Measurements from ENCODE around the gene CHAD. TPM values are rescaled to one million over a fixed set of nuclear protein-coding genes. Genes with fewer than 3 reads are reported as not detected.

The CHAD gene, protein sequence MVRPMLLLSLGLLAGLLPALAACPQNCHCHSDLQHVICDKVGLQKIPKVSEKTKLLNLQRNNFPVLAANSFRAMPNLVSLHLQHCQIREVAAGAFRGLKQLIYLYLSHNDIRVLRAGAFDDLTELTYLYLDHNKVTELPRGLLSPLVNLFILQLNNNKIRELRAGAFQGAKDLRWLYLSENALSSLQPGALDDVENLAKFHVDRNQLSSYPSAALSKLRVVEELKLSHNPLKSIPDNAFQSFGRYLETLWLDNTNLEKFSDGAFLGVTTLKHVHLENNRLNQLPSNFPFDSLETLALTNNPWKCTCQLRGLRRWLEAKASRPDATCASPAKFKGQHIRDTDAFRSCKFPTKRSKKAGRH
- 5.9 TPM for polyA plus RNA-seq
- long read RNA-seq, donor 1, result 0 reads
- long read RNA-seq, donor 2, partial matches to known transcripts, result 0 of 2 reads
- long read RNA-seq, donor 2, other reads (novel, unspliced or antisense), result 0 of 2 reads
- long read RNA-seq, donor 3, result 0 reads
- long read RNA-seq, donor 4, result 0 reads
- long read RNA-seq, donor 5, partial matches to known transcripts, result 0 of 2 reads
- long read RNA-seq, donor 5, other reads (novel, unspliced or antisense), result 0 of 2 reads
- long read RNA-seq, donor 6, result 0 reads
- long read RNA-seq, donor 7, result 0 reads
- long read RNA-seq, donor 8, partial matches to known transcripts, result 0 of 3 reads
- long read RNA-seq, donor 8, other reads (novel, unspliced or antisense), result 0 of 3 reads
- long read RNA-seq, donor 9, partial matches to known transcripts, result 19 of 19 reads
- long read RNA-seq, donor 9, other reads (novel, unspliced or antisense), result 0 of 19 reads
- long read RNA-seq, donor 10, partial matches to known transcripts, result 0 of 1 reads
- long read RNA-seq, donor 10, other reads (novel, unspliced or antisense), result 0 of 1 reads
- long read RNA-seq, donor 11, partial matches to known transcripts, result 0 of 1 reads
- long read RNA-seq, donor 11, other reads (novel, unspliced or antisense), result 0 of 1 reads

DNA sequence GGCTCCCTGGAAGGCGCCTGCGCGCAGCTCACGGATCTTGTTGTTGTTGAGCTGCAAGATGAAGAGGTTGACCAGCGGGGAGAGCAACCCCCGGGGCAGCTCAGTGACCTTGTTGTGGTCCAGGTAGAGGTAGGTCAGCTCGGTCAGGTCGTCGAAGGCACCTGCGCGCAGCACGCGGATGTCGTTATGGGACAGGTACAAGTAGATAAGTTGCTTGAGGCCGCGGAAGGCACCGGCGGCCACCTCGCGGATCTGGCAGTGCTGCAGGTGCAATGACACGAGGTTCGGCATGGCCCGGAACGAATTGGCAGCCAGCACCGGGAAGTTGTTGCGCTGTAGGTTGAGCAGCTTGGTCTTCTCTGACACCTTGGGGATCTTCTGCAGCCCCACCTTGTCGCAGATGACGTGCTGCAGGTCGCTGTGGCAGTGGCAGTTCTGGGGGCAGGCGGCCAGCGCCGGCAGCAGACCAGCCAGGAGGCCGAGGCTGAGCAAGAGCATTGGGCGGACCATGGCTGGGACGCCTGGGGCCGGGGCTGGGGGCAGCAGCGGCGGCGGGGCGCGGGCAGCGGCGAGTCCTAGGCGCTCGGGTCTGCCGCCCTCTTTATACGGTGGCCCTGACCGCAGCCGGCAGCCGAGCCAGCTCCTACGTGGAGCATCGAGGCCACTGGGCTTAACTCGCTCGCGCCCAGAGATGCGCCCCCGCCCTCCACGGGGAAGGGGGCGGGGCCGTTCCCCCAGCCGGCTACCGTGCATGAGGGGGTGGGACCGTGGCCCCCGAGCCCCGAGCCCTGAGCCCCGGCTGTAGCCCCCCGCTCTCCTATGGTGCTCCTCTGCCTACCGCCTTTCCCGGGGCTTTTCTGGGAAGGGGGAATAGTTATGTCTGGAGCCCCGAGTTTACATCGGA is at the start of gene CHAD:
Gene CHAD (minus strand): TSS at position 577 of the 904 bp plus-strand sequence. CDS start 67 bp downstream, at position 510.
- WGBS (ENCODE audit: insufficient coverage, low lambda C conversion rate), result no CpG with 5 or more reads among the region's 71 CpGs
- Histone ChIP-seq H3K36me3 (ENCODE audit: control insufficient read depth, insufficient read depth, low read length) (peaks cover 29% of the 10 kb centered on the region), H3K27ac (ENCODE audit: low read length) (no peak within 1 kb of the TSS), H3K4me1 (ENCODE audit: control insufficient read depth, insufficient read depth, low read length) (peaks cover 25% of the 10 kb centered on the region), H3K27me3 (ENCODE audit: control insufficient read depth, insufficient read depth, low read length) (peaks cover 20% of the 10 kb centered on the region), H3K9me3 (ENCODE audit: control insufficient read depth, low read depth, low read length) (peaks cover 6% of the 10 kb centered on the region), H3K4me3 (ENCODE audit: low read length) (peak within 1 kb of the TSS; percentile 32)
- DNase-seq, result peak in 1 of 2 donors; percentile 41

- no CpG with 5 or more reads among the region's 8 CpGs for WGBS (ENCODE audit: insufficient coverage, low lambda C conversion rate)
- no peaks in the 10 kb centered on the region for H3K36me3 ChIP-seq (ENCODE audit: control insufficient read depth, insufficient read depth, low read length)
- H3K27me3 ChIP-seq (ENCODE audit: control insufficient read depth, insufficient read depth, low read length), result no peaks in the 10 kb centered on the region
- H3K4me3 ChIP-seq (ENCODE audit: low read length), result no peak overlapping the region
- no peak for DNase-seq
- no peaks in the 10 kb centered on the region for H3K4me1 ChIP-seq (ENCODE audit: control insufficient read depth, insufficient read depth, low read length)
- peak overlapping the region; percentile 4 for H3K27ac ChIP-seq (ENCODE audit: low read length)
- no peaks in the 10 kb centered on the region for H3K9me3 ChIP-seq (ENCODE audit: control insufficient read depth, low read depth, low read length)
Measured at GRCh38 chr17:50517504-50518383, 49.1 kb upstream of the CHAD start.

DNA sequence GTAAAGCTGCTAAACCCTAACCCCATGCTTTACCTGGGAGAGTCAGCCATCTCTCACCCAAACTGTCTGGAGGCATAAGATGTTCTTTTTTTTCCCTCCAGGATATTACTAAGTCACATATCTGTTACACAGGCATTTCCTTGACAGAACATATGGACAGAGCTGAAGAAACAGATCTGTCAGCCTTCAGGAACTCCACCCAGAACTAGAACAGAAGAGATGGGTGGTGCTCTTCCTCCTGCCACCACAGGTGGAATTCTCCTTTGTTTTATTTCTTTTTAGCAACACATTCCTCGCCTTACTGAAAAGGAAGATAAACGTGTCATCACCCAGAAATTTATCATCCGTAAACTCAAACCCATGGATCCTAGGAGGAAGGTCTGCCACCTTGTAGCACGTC is 48.3 kb upstream of the CHAD start:
- DNase-seq, result no peak
- no peaks in the 10 kb centered on the region for H3K36me3 ChIP-seq (ENCODE audit: control insufficient read depth, insufficient read depth, low read length)
- no CpG with 5 or more reads among the region's 4 CpGs for WGBS (ENCODE audit: insufficient coverage, low lambda C conversion rate)
- no peak overlapping the region for H3K27ac ChIP-seq (ENCODE audit: low read length)
- H3K27me3 ChIP-seq (ENCODE audit: control insufficient read depth, insufficient read depth, low read length), result no peaks in the 10 kb centered on the region
- H3K9me3 ChIP-seq (ENCODE audit: control insufficient read depth, low read depth, low read length), result no peaks in the 10 kb centered on the region
- no peak overlapping the region for H3K4me3 ChIP-seq (ENCODE audit: low read length)
- H3K4me1 ChIP-seq (ENCODE audit: control insufficient read depth, insufficient read depth, low read length), result no peaks in the 10 kb centered on the region

GRCh38 chr17:50514936-50515702 is 46.4 kb upstream of the CHAD start:
- no peaks in the 10 kb centered on the region for H3K36me3 ChIP-seq (ENCODE audit: control insufficient read depth, insufficient read depth, low read length)
- no peak overlapping the region for H3K4me3 ChIP-seq (ENCODE audit: low read length)

DNA sequence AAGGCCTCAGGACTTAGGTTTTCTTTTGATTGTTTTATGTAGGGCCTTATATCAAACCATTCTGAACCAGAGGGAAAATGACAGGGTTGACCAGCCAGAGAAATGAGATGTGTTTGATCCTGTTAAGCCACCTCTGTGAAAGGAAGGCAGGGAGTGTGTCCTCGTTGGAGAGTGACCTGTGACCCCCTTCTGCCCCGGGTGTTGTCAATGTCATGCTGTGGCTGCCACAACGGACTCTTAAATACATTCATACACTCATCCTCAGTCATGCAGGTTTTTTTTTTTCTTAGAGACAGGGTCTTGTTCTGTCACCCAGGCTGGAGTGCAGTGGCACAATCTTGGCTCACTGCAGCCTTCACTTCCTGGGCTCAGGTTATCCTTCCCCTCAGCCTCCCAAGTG is 45.7 kb upstream of the CHAD start:
- Histone ChIP-seq H3K4me3 (ENCODE audit: low read length) (no peak overlapping the region), H3K4me1 (ENCODE audit: control insufficient read depth, insufficient read depth, low read length) (peaks cover 5% of the 10 kb centered on the region), H3K36me3 (ENCODE audit: control insufficient read depth, insufficient read depth, low read length) (no peaks in the 10 kb centered on the region), H3K9me3 (ENCODE audit: control insufficient read depth, low read depth, low read length) (no peaks in the 10 kb centered on the region), H3K27me3 (ENCODE audit: control insufficient read depth, insufficient read depth, low read length) (no peaks in the 10 kb centered on the region), H3K27ac (ENCODE audit: low read length) (no peak overlapping the region)
- WGBS (ENCODE audit: insufficient coverage, low lambda C conversion rate), result no CpG with 5 or more reads among the region's 3 CpGs
- no peak for DNase-seq

More at GRCh38 chr17:50514936-50515702, 46.4 kb upstream of the CHAD start:
- no peak for DNase-seq
- peaks cover 5% of the 10 kb centered on the region for H3K4me1 ChIP-seq (ENCODE audit: control insufficient read depth, insufficient read depth, low read length)
- H3K27ac ChIP-seq (ENCODE audit: low read length), result no peak overlapping the region
- WGBS (ENCODE audit: insufficient coverage, low lambda C conversion rate), result no CpG with 5 or more reads among the region's 6 CpGs
- no peaks in the 10 kb centered on the region for H3K9me3 ChIP-seq (ENCODE audit: control insufficient read depth, low read depth, low read length)
- no peaks in the 10 kb centered on the region for H3K27me3 ChIP-seq (ENCODE audit: control insufficient read depth, insufficient read depth, low read length)

DNA sequence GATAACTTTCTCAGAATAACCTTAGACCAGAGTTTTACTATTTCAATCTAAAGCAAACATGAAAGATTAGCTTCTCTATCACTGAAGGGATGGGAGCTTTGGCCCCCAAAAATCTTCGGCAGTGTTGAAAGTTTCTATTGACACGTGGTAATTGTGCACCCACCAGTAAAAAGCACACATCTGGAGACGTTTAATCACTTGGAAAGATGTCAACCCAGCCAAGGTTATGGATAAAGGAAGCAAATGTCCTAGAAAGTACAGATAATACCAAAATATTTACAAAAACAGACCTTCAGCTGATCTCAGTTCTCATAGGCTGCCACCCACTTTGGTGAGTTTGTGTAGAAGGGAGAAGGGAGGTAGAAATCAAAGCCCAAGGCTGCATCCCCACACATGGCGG is 44.8 kb upstream of the CHAD start:
- H3K4me1 ChIP-seq (ENCODE audit: control insufficient read depth, insufficient read depth, low read length), result peaks cover 8% of the 10 kb centered on the region
- no peaks in the 10 kb centered on the region for H3K27me3 ChIP-seq (ENCODE audit: control insufficient read depth, insufficient read depth, low read length)
- no peak overlapping the region for H3K4me3 ChIP-seq (ENCODE audit: low read length)
- no peak overlapping the region for H3K27ac ChIP-seq (ENCODE audit: low read length)
- DNase-seq, result no peak
- no peaks in the 10 kb centered on the region for H3K9me3 ChIP-seq (ENCODE audit: control insufficient read depth, low read depth, low read length)
- WGBS (ENCODE audit: insufficient coverage, low lambda C conversion rate), result 17% methylated on average over 2 of the region's 4 CpGs
- no peaks in the 10 kb centered on the region for H3K36me3 ChIP-seq (ENCODE audit: control insufficient read depth, insufficient read depth, low read length)

GRCh38 chr17:50511058-50511457 is 42.4 kb upstream of the CHAD start:
- Histone ChIP-seq H3K4me3 (ENCODE audit: low read length) (no peak overlapping the region), H3K27me3 (ENCODE audit: control insufficient read depth, insufficient read depth, low read length) (no peaks in the 10 kb centered on the region), H3K27ac (ENCODE audit: low read length) (no peak overlapping the region), H3K9me3 (ENCODE audit: control insufficient read depth, low read depth, low read length) (no peaks in the 10 kb centered on the region), H3K36me3 (ENCODE audit: control insufficient read depth, insufficient read depth, low read length) (no peaks in the 10 kb centered on the region), H3K4me1 (ENCODE audit: control insufficient read depth, insufficient read depth, low read length) (peaks cover 18% of the 10 kb centered on the region)
- WGBS (ENCODE audit: insufficient coverage, low lambda C conversion rate), result no CpG with 5 or more reads among the region's 3 CpGs
- peak in 1 of 2 donors; percentile 67 for DNase-seq

DNA sequence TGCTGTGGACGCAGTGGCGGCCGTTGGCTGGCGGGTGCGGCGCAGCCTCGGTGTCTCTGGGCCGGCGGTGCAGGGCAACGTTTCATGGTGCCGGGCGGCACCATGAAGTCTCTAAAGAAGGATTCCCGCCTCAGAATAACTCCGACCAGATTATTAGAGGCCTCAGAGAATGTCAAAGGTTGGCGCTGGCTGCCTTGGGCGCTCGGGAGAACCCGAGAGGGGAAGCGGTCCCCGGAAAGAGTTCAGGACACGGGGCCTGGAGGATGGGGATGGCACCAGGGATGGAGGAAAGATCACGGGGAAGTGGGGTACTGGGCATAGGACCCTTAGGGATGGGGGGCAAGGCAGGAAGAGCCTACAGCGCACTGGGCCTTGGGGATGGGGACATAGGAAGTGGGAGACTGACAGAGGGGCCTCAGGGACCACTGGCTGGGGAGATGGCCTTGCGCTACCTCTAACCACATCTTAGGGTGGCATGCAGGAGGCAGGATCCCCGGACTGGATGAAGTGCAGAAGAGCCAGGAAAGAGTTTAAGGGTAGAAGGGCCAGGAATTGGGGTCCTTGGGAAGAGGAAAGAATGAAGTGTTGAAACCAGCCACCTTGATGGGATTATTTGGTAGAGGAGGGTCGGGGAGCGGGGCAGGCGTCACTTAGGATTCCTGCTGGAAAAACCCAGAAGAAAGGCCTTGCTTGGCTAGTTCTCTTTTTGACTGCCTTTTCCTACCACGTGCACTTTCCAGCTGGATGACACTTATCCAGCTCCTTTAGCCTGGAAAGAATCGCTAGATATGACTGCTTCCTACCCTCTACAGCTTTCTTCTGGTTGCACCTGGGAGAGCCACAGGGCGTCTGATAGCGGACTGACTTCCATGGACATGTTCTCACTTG is 40.1 kb upstream of the CHAD start:
- Histone ChIP-seq H3K27me3 (ENCODE audit: control insufficient read depth, insufficient read depth, low read length) (no peaks in the 10 kb centered on the region), H3K4me1 (ENCODE audit: control insufficient read depth, insufficient read depth, low read length) (peaks cover 31% of the 10 kb centered on the region), H3K4me3 (ENCODE audit: low read length) (peak overlapping the region; percentile 41), H3K27ac (ENCODE audit: low read length) (peak overlapping the region; percentile 56), H3K36me3 (ENCODE audit: control insufficient read depth, insufficient read depth, low read length) (no peaks in the 10 kb centered on the region), H3K9me3 (ENCODE audit: control insufficient read depth, low read depth, low read length) (no peaks in the 10 kb centered on the region)
- no peak for DNase-seq
- WGBS (ENCODE audit: insufficient coverage, low lambda C conversion rate), result 79% methylated on average over 5 of the region's 32 CpGs
